ENCODE measurements around the gene MAEA.

GRCh38 chr4:1348746-1349145 is 59.1 kb downstream of the MAEA start:
- TF ChIP-seq CTCF (IDR thresholded peaks at IDR 0.05) (no peak), POLR2AphosphoS5 (IDR thresholded peaks at IDR 0.05) (no peak)
